Right lobe of liver (tissue), 6 donors: Measurements from ENCODE around the gene NDE1. TPM values are rescaled to one million over a fixed set of nuclear protein-coding genes. Genes with fewer than 3 reads are reported as not detected.

Source experiments
- ATAC-seq, 4 donors: fragments of 200-7000 bp; cut with Tn5 transposase; one replicate each; pipeline ENCODE4 v1.9.1; 2020; ENCODE audit warnings: mild to moderate bottlenecking in 4 of 4, moderate library complexity in 4 of 4
- DNase-seq, 3 donors: peaks; one replicate each; pipeline ENCODE4 v3.0.0-alpha.2; 2020
- H3K27ac ChIP-seq, 3 donors: fragments of 200-600 bp; one replicate each; pipeline ENCODE4 v1.8.0; 2022
- H3K27me3 ChIP-seq, 2 donors: fragments of 200-600 bp; one replicate each; pipeline ENCODE4 v1.8.0; 2022
- H3K36me3 ChIP-seq, 4 donors: fragments of 200-600 bp; sonication (generic) in 1 of 4; one replicate each; pipeline versions ENCODE4 v1.5.1 to v1.8.0; 2017 to 2022; ENCODE audit warnings: control low read depth in 1 of 4
- H3K4me1 ChIP-seq, 4 donors: fragments of 200-600 bp; sonication (generic) in 1 of 4; one replicate each; pipeline versions ENCODE4 v1.5.1 to v1.8.0; 2017 to 2022; ENCODE audit warnings: control low read depth in 1 of 4
- H3K4me3 ChIP-seq, 3 donors: fragments of 200-600 bp; one replicate each; pipeline ENCODE4 v1.8.0; 2022
- H3K9me3 ChIP-seq, 4 donors: fragments of 200-600 bp; sonication (generic) in 1 of 4; one replicate each; pipeline versions ENCODE4 v1.5.1 to v1.8.0; 2017 to 2022; ENCODE audit warnings: control low read depth in 1 of 4
- CTCF ChIP-seq, 4 donors: fragments of 200-600 bp in 3 of 4; fragments of 450-650 bp in 1 of 4; IDR thresholded peaks; one replicate each; pipeline versions ENCODE4 v1.5.1 to v1.8.0; 2016 to 2022; ENCODE audit warnings: antibody characterized with exemption in 4 of 4, mild to moderate bottlenecking in 2 of 4
- POLR2A ChIP-seq: fragments of 450-650 bp; IDR thresholded peaks from one replicate; pipeline ENCODE4 v1.6.1; 2017; ENCODE audit warnings: antibody characterized with exemption, mild to moderate bottlenecking
- WGBS: methylation state at CpG from one replicate; pipeline ENCODE4 v1.1.6; 2018; ENCODE audit warnings: low coverage, low lambda C conversion rate; ENCODE audit not compliant: insufficient coverage; ENCODE audit errors: missing lambda C conversion rate; 5-methylcytosine and 5-hydroxymethylcytosine counted together
- intact Hi-C, 2 donors: fragments of 100-400 bp; cut with DNase I; formaldehyde crosslinking; loops; one replicate each; pipeline versions ENCODE4 v1.11.2 to v1.14.1; 2022
- microRNA counts: library from miRNA; unstranded; fragments of <30 nt; microRNA quantifications from one replicate; lab custom pipeline; 2016
- total RNA-seq, 6 experiments: library from RNA; depleted of rRNA in 2 of 6; stranded (reverse); fragments of >200 nt in 2 of 6; fragmentation: NEBNext Ultra II Directional in 3 of 6; extraction: Animal tissue kit (Norgen Biotek cat#: 25700) in 3 of 6; gene quantifications; one replicate each; pipeline versions ENCODE4 v1.1.0 to v1.2.4, GENCODE V29; 2016 to 2023
- donor health status: DM: no; HTN: yes; CAD: no.
- donor health status: DM: no; HTN: no; CAD: no.
- donor health status: DM: no; HTN: no; CAD: no.
- donor health status: DM: no; HTN: yes; CAD: no.
- donor health status: DM: no; HTN: yes; CAD: no.

NDE1 gene
- total RNA-seq, 6 experiments from 2014 or later = 3.6 to 10.2 (median 6.9) TPM

DNA sequence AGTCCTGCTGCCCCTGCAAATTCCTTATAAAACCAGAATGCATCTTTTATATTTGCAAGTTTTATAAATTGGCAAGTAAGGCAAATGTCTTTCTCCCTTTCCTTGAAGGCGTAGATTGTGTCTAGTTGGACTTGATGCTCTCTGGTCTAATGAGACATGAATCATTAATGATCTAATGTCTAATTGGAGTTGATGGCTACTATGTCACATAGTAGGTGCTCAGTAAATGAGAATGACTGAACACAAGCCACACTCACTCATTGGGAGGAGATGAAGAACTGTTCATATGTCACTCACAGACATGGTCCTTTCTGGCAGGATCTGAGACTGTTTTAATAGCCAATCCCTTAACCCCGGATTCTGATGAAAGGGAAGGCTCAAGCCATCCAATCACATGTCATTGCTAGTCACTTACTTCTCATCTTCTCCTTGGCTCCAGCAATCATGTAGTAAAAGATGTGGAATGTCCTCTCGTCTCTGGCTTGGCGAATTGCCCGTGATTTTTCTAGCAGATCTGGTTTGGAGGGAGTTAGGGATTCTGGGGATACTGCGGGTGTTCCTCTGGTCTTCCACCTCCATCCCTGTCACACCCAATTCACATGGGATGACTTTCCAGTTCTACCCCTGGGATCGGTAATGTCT lies 125.7 kb downstream of the NDE1 start:
- WGBS = 49% methylated on average over 6 of the region's 7 CpGs
- no peaks in the 10 kb centered on the region for H3K27me3 ChIP-seq
- no peak overlapping the region for H3K27ac ChIP-seq
- DNase-seq (no peak), ATAC-seq (no peak)
- no peaks in the 10 kb centered on the region for H3K9me3 ChIP-seq
- H3K4me1 ChIP-seq = no peaks in the 10 kb centered on the region
- no peak for TF ChIP-seq POLR2A
- TF ChIP-seq CTCF (IDR thresholded peaks at IDR 0.05) = no peak
- no peaks in the 10 kb centered on the region for H3K36me3 ChIP-seq
- intact Hi-C loops = loop anchor here in 1 of 2 donors (10.0 kb wide), 1 partner anchor 349 kb away; no protein-coding TSS in a partner anchor
- no peak overlapping the region for H3K4me3 ChIP-seq

MicroRNAs within 50 kb of the gene (microRNA counts, 767-probe panel; counts per million panel counts)
- microRNA hsa-miR-484 (lab: Ali Mortazavi, UCI) = 237 counts per million

Other genes with a start within 250 kb of the NDE1 start
- gene BMERB1, start 215.7 kb upstream of the NDE1 start, total RNA-seq = 10 to 100 TPM in 4 of 6 experiments, 1 to 10 TPM in 2; 7.0 to 24.0 (median 10.5) TPM
- gene MARF1, start 7.1 kb upstream of the NDE1 start, total RNA-seq = 10 to 100 TPM; 17.2 to 44.2 (median 31.2) TPM
- 1 to 10 TPM; 1.5 to 3.9 (median 2.7) TPM for gene MYH11, start 206.8 kb downstream of the NDE1 start, total RNA-seq
- gene CEP20, start 238.4 kb downstream of the NDE1 start, total RNA-seq = 10 to 100 TPM; 13.3 to 28.3 (median 18.3) TPM